Rectal smooth muscle tissue (tissue), 1 donor: ENCODE data around the gene CSTPP1.
A peak's percentile ranks its signal among the peaks of the same experiment; 100 is the strongest.
"Not testable (repeated sequence)": the region's sequence is repeated elsewhere in the genome, so short reads cannot be mapped to it uniquely, and the experiment has no call there.

Source experiments
- H3K27ac ChIP-seq: one replicate; pipeline ENCODE4 v1.7.0; 2013; ENCODE audit warnings: low read depth, low read length, inconsistent platforms
- H3K27me3 ChIP-seq: one replicate; pipeline ENCODE4 v1.7.0; 2013; ENCODE audit warnings: low read length; ENCODE audit not compliant: control insufficient read depth, insufficient read depth
- H3K36me3 ChIP-seq: one replicate; pipeline ENCODE4 v1.7.0; 2013; ENCODE audit warnings: low read length; ENCODE audit not compliant: control insufficient read depth, insufficient read depth
- H3K4me1 ChIP-seq: one replicate; pipeline ENCODE4 v1.7.0; 2013; ENCODE audit warnings: low read length; ENCODE audit not compliant: control insufficient read depth, insufficient read depth
- H3K4me3 ChIP-seq: one replicate; pipeline ENCODE4 v1.7.0; 2013; ENCODE audit warnings: low read length
- H3K9ac ChIP-seq: one replicate; pipeline ENCODE4 v1.7.0; 2013; ENCODE audit warnings: low read length

CSTPP1 gene

GRCh38 chr11:47188259-47188658 lies 251.7 kb downstream of the CSTPP1 start:
- Histone ChIP-seq H3K4me3 (no peak overlapping the region), H3K4me1 (peaks cover 22% of the 10 kb centered on the region), H3K9ac (no peak overlapping the region), H3K36me3 (no peaks in the 10 kb centered on the region), H3K27ac (peak overlapping the region; percentile 97), H3K27me3 (peaks cover 5% of the 10 kb centered on the region)

- H3K36me3 ChIP-seq: no peaks in the 10 kb centered on the region
- H3K27me3 ChIP-seq: peaks cover 2% of the 10 kb centered on the region
- H3K27ac ChIP-seq: peak overlapping the region; percentile 48
- no peak overlapping the region for H3K4me3 ChIP-seq
- H3K9ac ChIP-seq: no peak overlapping the region
- H3K4me1 ChIP-seq: peaks cover 20% of the 10 kb centered on the region
These were observed 252.7 kb downstream of the CSTPP1 start for GRCh38 chr11:47189100-47189834.

GRCh38 chr11:47191137-47191536 lies 254.6 kb downstream of the CSTPP1 start:
- not testable (repeated sequence) for H3K36me3 ChIP-seq, H3K27ac ChIP-seq, H3K9ac ChIP-seq, H3K4me3 ChIP-seq, H3K27me3 ChIP-seq
- H3K4me1 ChIP-seq: peaks cover 16% of the 10 kb centered on the region

- Histone ChIP-seq H3K36me3 (no peaks in the 10 kb centered on the region), H3K27ac (no peak overlapping the region), H3K4me1 (peaks cover 13% of the 10 kb centered on the region), H3K9ac (no peak overlapping the region), H3K27me3 (no peaks in the 10 kb centered on the region), H3K4me3 (no peak overlapping the region)
These were observed 255.6 kb downstream of the CSTPP1 start for GRCh38 chr11:47192111-47192510.

GRCh38 chr11:47198161-47198560 lies 261.6 kb downstream of the CSTPP1 start:
- not testable (repeated sequence) for H3K4me1 ChIP-seq, H3K9ac ChIP-seq, H3K36me3 ChIP-seq, H3K27me3 ChIP-seq, H3K4me3 ChIP-seq, H3K27ac ChIP-seq

- Histone ChIP-seq H3K27me3 (no peaks in the 10 kb centered on the region), H3K27ac (no peak overlapping the region), H3K9ac (no peak overlapping the region), H3K4me3 (no peak overlapping the region), H3K4me1 (no peaks in the 10 kb centered on the region), H3K36me3 (no peaks in the 10 kb centered on the region)
These were observed 264.5 kb downstream of the CSTPP1 start for GRCh38 chr11:47201015-47201414.

GRCh38 chr11:47202576-47202975 lies 266.0 kb downstream of the CSTPP1 start:
- H3K27me3 ChIP-seq: no peaks in the 10 kb centered on the region
- H3K9ac ChIP-seq: no peak overlapping the region
- H3K36me3 ChIP-seq: no peaks in the 10 kb centered on the region
- no peaks in the 10 kb centered on the region for H3K4me1 ChIP-seq
- H3K27ac ChIP-seq: no peak overlapping the region
- no peak overlapping the region for H3K4me3 ChIP-seq

GRCh38 chr11:47204637-47204989 lies 268.1 kb downstream of the CSTPP1 start:
- Histone ChIP-seq H3K36me3 (no peaks in the 10 kb centered on the region), H3K4me3 (no peak overlapping the region), H3K27me3 (no peaks in the 10 kb centered on the region), H3K27ac (no peak overlapping the region), H3K9ac (no peak overlapping the region), H3K4me1 (no peaks in the 10 kb centered on the region)

GRCh38 chr11:47206577-47206976 lies 270.0 kb downstream of the CSTPP1 start:
- not testable (repeated sequence) for H3K4me1 ChIP-seq, H3K27me3 ChIP-seq, H3K9ac ChIP-seq, H3K27ac ChIP-seq, H3K36me3 ChIP-seq, H3K4me3 ChIP-seq

GRCh38 chr11:47207459-47207858 lies 270.9 kb downstream of the CSTPP1 start:
- Histone ChIP-seq H3K27me3 (no peaks in the 10 kb centered on the region), H3K27ac (no peak overlapping the region), H3K4me1 (no peaks in the 10 kb centered on the region), H3K4me3 (no peak overlapping the region), H3K9ac (no peak overlapping the region), H3K36me3 (no peaks in the 10 kb centered on the region)

GRCh38 chr11:47208008-47208552 lies 271.5 kb downstream of the CSTPP1 start:
- H3K4me3 ChIP-seq, H3K4me1 ChIP-seq, H3K36me3 ChIP-seq, H3K27me3 ChIP-seq, H3K27ac ChIP-seq, H3K9ac ChIP-seq: not testable (repeated sequence)

- Histone ChIP-seq H3K27me3 (no peaks in the 10 kb centered on the region), H3K36me3 (no peaks in the 10 kb centered on the region), H3K9ac (no peak overlapping the region), H3K27ac (no peak overlapping the region), H3K4me1 (no peaks in the 10 kb centered on the region), H3K4me3 (no peak overlapping the region)
These were observed 272.1 kb downstream of the CSTPP1 start for GRCh38 chr11:47208628-47209027.
